Karpas-422 (cell line): ENCODE data around the gene FOXA3. TPM values are rescaled to one million over a fixed set of nuclear protein-coding genes. Genes with fewer than 3 reads are reported as not detected.

Experiments used
- DNase-seq: peaks from one replicate; pipeline ENCODE4 v3.0.0-alpha.2; 2015
- H2AFZ ChIP-seq: fragments of 200-600 bp; sonication (generic); 2 replicates; pipeline ENCODE4 v1.6.1; 2014; ENCODE audit warnings: antibody characterized with exemption, low read length, mixed read lengths
- H3K27ac ChIP-seq: fragments of 200-600 bp; sonication (generic); 2 replicates; pipeline ENCODE4 v1.5.1; 2014; ENCODE audit warnings: mild to moderate bottlenecking, low read length, moderate library complexity
- H3K27me3 ChIP-seq: fragments of 200-600 bp; sonication (generic); 2 replicates; pipeline ENCODE4 v1.6.1; 2014; ENCODE audit warnings: low read length, mixed read lengths
- H3K36me3 ChIP-seq: fragments of 200-600 bp; sonication (generic); 2 replicates; pipeline ENCODE4 v1.6.1; 2014; ENCODE audit warnings: low read length, mixed read lengths; ENCODE audit not compliant: insufficient read depth
- H3K4me1 ChIP-seq: fragments of 200-600 bp; sonication (generic); 2 replicates; pipeline ENCODE4 v1.6.1; 2014; ENCODE audit warnings: mild to moderate bottlenecking, low read length, mixed read lengths
- H3K4me2 ChIP-seq: fragments of 200-600 bp; sonication (generic); 2 replicates; pipeline ENCODE4 v1.6.1; 2014; ENCODE audit warnings: low read length, low read depth, mild to moderate bottlenecking; ENCODE audit not compliant: poor library complexity, severe bottlenecking
- H3K4me3 ChIP-seq: fragments of 200-600 bp; sonication (generic); 2 replicates; pipeline ENCODE4 v1.5.1; 2014; ENCODE audit warnings: mild to moderate bottlenecking, antibody characterized with exemption, low read length, mixed read lengths
- H3K79me2 ChIP-seq: fragments of 200-600 bp; sonication (generic); 2 replicates; pipeline ENCODE4 v1.6.1; 2014; ENCODE audit warnings: mild to moderate bottlenecking, low read length, mixed read lengths
- H3K9ac ChIP-seq: fragments of 200-600 bp; sonication (generic); 2 replicates; pipeline ENCODE4 v1.6.0; 2014; ENCODE audit warnings: low read length
- H3K9me2 ChIP-seq: fragments of 200-600 bp; sonication (generic), shearing (Covaris generic); replicated peaks from 2 replicates; pipeline ENCODE4 v1.6.0; 2014; ENCODE audit warnings: mild to moderate bottlenecking, low read length, moderate library complexity; ENCODE audit not compliant: insufficient read depth
- H3K9me3 ChIP-seq: fragments of 300-700, 200-600 bp; sonication (generic); 2 replicates; pipeline ENCODE4 v1.6.1; 2014; ENCODE audit warnings: low read length, mixed read lengths
- H4K20me1 ChIP-seq: fragments of 200-600 bp; sonication (generic); 2 replicates; pipeline ENCODE4 v1.6.1; 2014; ENCODE audit warnings: mild to moderate bottlenecking, antibody characterized with exemption, low read length, low read depth; ENCODE audit not compliant: insufficient read depth
- total RNA-seq: library from RNA; depleted of rRNA; stranded (reverse); fragments of >200 nt; shearing (Covaris generic); gene quantifications from 2 replicates; pipeline ENCODE4 v1.2.3, GENCODE V29; 2014; ENCODE audit warnings: low replicate concordance

The FOXA3 gene
- total RNA-seq, 1 experiment from 2014 or later, result not detected

- no peaks in the 10 kb centered on the region for H3K9me2 ChIP-seq
- H3K9me3 ChIP-seq, result no peaks in the 10 kb centered on the region
- no peak overlapping the region for H3K4me2 ChIP-seq
- peaks cover 21% of the 10 kb centered on the region; the same call in 1 of the 2 replicates for H4K20me1 ChIP-seq
- peaks cover 18% of the 10 kb centered on the region for H3K79me2 ChIP-seq
- H2AFZ ChIP-seq, result no peak overlapping the region
- no peaks in the 10 kb centered on the region for H3K27me3 ChIP-seq
- H3K9ac ChIP-seq, result no peak overlapping the region
- H3K4me3 ChIP-seq, result no peak overlapping the region
- peaks cover 23% of the 10 kb centered on the region for H3K4me1 ChIP-seq
- H3K36me3 ChIP-seq, result no peaks in the 10 kb centered on the region; the same call in 1 of the 2 replicates
- H3K27ac ChIP-seq, result no peak overlapping the region
- no peak for DNase-seq
Measured at GRCh38 chr19:45881082-45881908, 17.2 kb downstream of the FOXA3 start.

- H3K9me3 ChIP-seq, result no peaks in the 10 kb centered on the region
- H2AFZ ChIP-seq, result no peak overlapping the region
- DNase-seq, result no peak
- peaks cover 21% of the 10 kb centered on the region; the same call in 1 of the 2 replicates for H4K20me1 ChIP-seq
- no peak overlapping the region for H3K27ac ChIP-seq
- no peak overlapping the region for H3K9ac ChIP-seq
- H3K9me2 ChIP-seq, result no peaks in the 10 kb centered on the region
- H3K4me3 ChIP-seq, result no peak overlapping the region
- H3K4me1 ChIP-seq, result peaks cover 27% of the 10 kb centered on the region
- H3K36me3 ChIP-seq, result no peaks in the 10 kb centered on the region; the same call in 1 of the 2 replicates
- peaks cover 18% of the 10 kb centered on the region for H3K79me2 ChIP-seq
- no peak overlapping the region for H3K4me2 ChIP-seq
- H3K27me3 ChIP-seq, result no peaks in the 10 kb centered on the region
Measured at GRCh38 chr19:45881909-45882528, 17.9 kb downstream of the FOXA3 start.

- Histone ChIP-seq H2AFZ (no peak overlapping the region), H3K36me3 (no peaks in the 10 kb centered on the region; the same call in 1 of the 2 replicates), H3K4me1 (peaks cover 35% of the 10 kb centered on the region), H3K9me3 (no peaks in the 10 kb centered on the region), H3K4me3 (no peak overlapping the region), H3K27me3 (no peaks in the 10 kb centered on the region), H4K20me1 (peaks cover 21% of the 10 kb centered on the region; the same call in 1 of the 2 replicates), H3K9me2 (no peaks in the 10 kb centered on the region), H3K4me2 (peak overlapping the region; percentile 14), H3K27ac (no peak overlapping the region), H3K9ac (no peak overlapping the region), H3K79me2 (peaks cover 18% of the 10 kb centered on the region)
- peak; percentile 96 for DNase-seq
Measured at GRCh38 chr19:45882652-45883585, 18.8 kb downstream of the FOXA3 start.

GRCh38 chr19:45883586-45883880 is 19.4 kb downstream of the FOXA3 start:
- Histone ChIP-seq H3K4me3 (no peak overlapping the region; the same call in 1 of the 2 replicates), H3K4me2 (peak overlapping the region; percentile 26)

GRCh38 chr19:45883881-45884681 is 20.0 kb downstream of the FOXA3 start:
- DNase-seq, result no peak
- peaks cover 35% of the 10 kb centered on the region for H3K4me1 ChIP-seq
- no peaks in the 10 kb centered on the region; the same call in 1 of the 2 replicates for H3K36me3 ChIP-seq
- H3K79me2 ChIP-seq, result peaks cover 18% of the 10 kb centered on the region
- H3K27ac ChIP-seq, result no peak overlapping the region
- peaks cover 21% of the 10 kb centered on the region; the same call in 1 of the 2 replicates for H4K20me1 ChIP-seq
- H2AFZ ChIP-seq, result no peak overlapping the region
- H3K9ac ChIP-seq, result no peak overlapping the region
- H3K4me2 ChIP-seq, result peak overlapping the region; percentile 68
- no peaks in the 10 kb centered on the region for H3K9me3 ChIP-seq
- no peaks in the 10 kb centered on the region for H3K27me3 ChIP-seq
- H3K4me3 ChIP-seq, result no peak overlapping the region; the same call in 1 of the 2 replicates
- H3K9me2 ChIP-seq, result no peaks in the 10 kb centered on the region

More at GRCh38 chr19:45883586-45883880, 19.4 kb downstream of the FOXA3 start:
- H3K9me2 ChIP-seq, result no peaks in the 10 kb centered on the region
- peaks cover 21% of the 10 kb centered on the region; the same call in 1 of the 2 replicates for H4K20me1 ChIP-seq
- H2AFZ ChIP-seq, result no peak overlapping the region
- peaks cover 35% of the 10 kb centered on the region for H3K4me1 ChIP-seq
- H3K27me3 ChIP-seq, result no peaks in the 10 kb centered on the region
- no peak overlapping the region for H3K27ac ChIP-seq
- H3K79me2 ChIP-seq, result peaks cover 18% of the 10 kb centered on the region
- no peak for DNase-seq
- no peak overlapping the region for H3K9ac ChIP-seq
- H3K36me3 ChIP-seq, result no peaks in the 10 kb centered on the region; the same call in 1 of the 2 replicates
- H3K9me3 ChIP-seq, result no peaks in the 10 kb centered on the region

GRCh38 chr19:45884682-45885555 is 20.8 kb downstream of the FOXA3 start:
- Histone ChIP-seq H4K20me1 (peaks cover 21% of the 10 kb centered on the region; the same call in 1 of the 2 replicates), H3K4me3 (peak overlapping the region; percentile 96), H3K9me2 (no peaks in the 10 kb centered on the region), H3K27me3 (no peaks in the 10 kb centered on the region), H3K36me3 (no peaks in the 10 kb centered on the region; the same call in 1 of the 2 replicates), H3K27ac (peak overlapping the region; percentile 71), H3K9ac (peak overlapping the region; percentile 96), H3K9me3 (no peaks in the 10 kb centered on the region), H3K79me2 (peaks cover 18% of the 10 kb centered on the region), H3K4me2 (peak overlapping the region; percentile 68), H2AFZ (no peak overlapping the region), H3K4me1 (peaks cover 35% of the 10 kb centered on the region)
- no peak for DNase-seq
